Mucosa of gallbladder (tissue), 1 donor: ENCODE measurements around the gene RNF17. TPM values are rescaled to one million over a fixed set of nuclear protein-coding genes. Genes with fewer than 3 reads are reported as not detected.
"Not testable (repeated sequence)": the region's sequence is repeated elsewhere in the genome, so short reads cannot be mapped to it uniquely, and the experiment has no call there.

Source experiments
- DNase-seq: peaks from one replicate; pipeline ENCODE4 v3.0.0-alpha.2; 2020; ENCODE audit warnings: low spot score
- total RNA-seq: library from RNA; stranded (reverse); gene quantifications from one replicate; pipeline ENCODE4 v1.2.1, GENCODE V29; 2021
- donor health status: DM: no; HTN: no; CAD: no.

Gene RNF17
- total RNA-seq: not detected

GRCh38 chr13:24763596-24764275 is at the start of gene RNF17:
RNF17 (plus strand) TSS chr13:24764169; CDS start chr13:24764204, 35 bp downstream.
- no peak for DNase-seq

GRCh38 chr13:24716011-24716410 is 48.0 kb upstream of the RNF17 start:
- DNase-seq: no peak

- no peak for DNase-seq
Observed at GRCh38 chr13:24716446-24716845, 47.5 kb upstream of the RNF17 start.

- DNase-seq: no peak
Observed at GRCh38 chr13:24717217-24717616, 46.8 kb upstream of the RNF17 start.

GRCh38 chr13:24718192-24718965 is 45.6 kb upstream of the RNF17 start:
- DNase-seq: no peak

- no peak for DNase-seq
Observed at GRCh38 chr13:24719139-24719538, 44.8 kb upstream of the RNF17 start.

GRCh38 chr13:24723206-24723605 is 40.8 kb upstream of the RNF17 start:
- no peak for DNase-seq

- no peak for DNase-seq
Observed at GRCh38 chr13:24724714-24725113, 39.3 kb upstream of the RNF17 start.

- DNase-seq: no peak
Observed at GRCh38 chr13:24725379-24725778, 38.6 kb upstream of the RNF17 start.

GRCh38 chr13:24727731-24728601 is 36.0 kb upstream of the RNF17 start:
- peak; percentile 76 for DNase-seq

- DNase-seq: not testable (repeated sequence)
Observed at GRCh38 chr13:24730873-24731567, 32.9 kb upstream of the RNF17 start.

GRCh38 chr13:24734950-24735349 is 29.0 kb upstream of the RNF17 start:
- no peak for DNase-seq

- DNase-seq: no peak
Observed at GRCh38 chr13:24737042-24737441, 26.9 kb upstream of the RNF17 start.

GRCh38 chr13:24738366-24738847 is 25.6 kb upstream of the RNF17 start:
- no peak for DNase-seq

- DNase-seq: no peak
Observed at GRCh38 chr13:24740014-24740890, 23.7 kb upstream of the RNF17 start.

GRCh38 chr13:24741016-24741662 is 22.8 kb upstream of the RNF17 start:
- DNase-seq: no peak

- DNase-seq: no peak
Observed at GRCh38 chr13:24741791-24742190, 22.2 kb upstream of the RNF17 start.

GRCh38 chr13:24742294-24742693 is 21.7 kb upstream of the RNF17 start:
- no peak for DNase-seq

GRCh38 chr13:24742977-24743376 is 21.0 kb upstream of the RNF17 start:
- DNase-seq: no peak

GRCh38 chr13:24744247-24744646 is 19.7 kb upstream of the RNF17 start:
- no peak for DNase-seq
